HepG2 (cell line): ENCODE results near the gene DPP7. TPM values are rescaled to one million over a fixed set of nuclear protein-coding genes. Genes with fewer than 3 reads are reported as not detected.
A peak's percentile ranks its signal among the peaks of the same experiment; 100 is the strongest.

Experiments
- BATF2 ChIP-seq: sonication (generic); formaldehyde crosslinking; IDR thresholded peaks from 2 replicates; pipeline ENCODE4 v1.8.0; 2022; ENCODE audit warnings: mild to moderate bottlenecking, missing genetic modification reagents, moderate library complexity
- DMTF1 ChIP-seq: sonication (generic); formaldehyde crosslinking; IDR thresholded peaks from 2 replicates; pipeline ENCODE4 v1.4.0; 2020; ENCODE audit warnings: mild to moderate bottlenecking, missing genetic modification reagents
- ETS1 ChIP-seq: sonication (generic); formaldehyde crosslinking; IDR thresholded peaks from 2 replicates; pipeline ENCODE4 v1.4.0; 2020; ENCODE audit warnings: missing genetic modification reagents
- FOXA3 ChIP-seq: IDR thresholded peaks from 2 replicates; pipeline ENCODE4 v1.6.1; 2016; ENCODE audit warnings: missing genetic modification reagents, missing compliant biosample characterization
- FOXK1 ChIP-seq: sonication (generic); formaldehyde crosslinking; IDR thresholded peaks from 2 replicates; pipeline ENCODE4 v1.4.0; 2020; ENCODE audit warnings: low read depth, missing genetic modification reagents, borderline replicate concordance
- FUBP1 ChIP-seq: sonication (generic); formaldehyde crosslinking; IDR thresholded peaks from 2 replicates; pipeline ENCODE4 v1.5.1; 2020; ENCODE audit warnings: missing genetic modification reagents, mild to moderate bottlenecking, borderline replicate concordance
- GFI1 ChIP-seq: sonication (generic); formaldehyde crosslinking; IDR thresholded peaks from 2 replicates; pipeline ENCODE4 v1.5.0; 2020; ENCODE audit warnings: missing genetic modification reagents, mild to moderate bottlenecking, borderline replicate concordance
- HIVEP1 ChIP-seq: sonication (generic); formaldehyde crosslinking; IDR thresholded peaks from 2 replicates; pipeline ENCODE4 v1.4.0; 2020; ENCODE audit warnings: mild to moderate bottlenecking, missing genetic modification reagents
- NCOA5 ChIP-seq: sonication (generic); formaldehyde crosslinking; IDR thresholded peaks from 2 replicates; pipeline ENCODE4 v1.4.0; 2020; ENCODE audit warnings: missing genetic modification reagents
- NFYC ChIP-seq: IDR thresholded peaks from 2 replicates; pipeline ENCODE4 v1.6.1; 2016; ENCODE audit warnings: missing genetic modification reagents, missing compliant biosample characterization
- NRL ChIP-seq: sonication (generic); formaldehyde crosslinking; IDR thresholded peaks from 2 replicates; pipeline ENCODE4 v1.5.0; 2020; ENCODE audit warnings: missing genetic modification reagents, mild to moderate bottlenecking, moderate library complexity, borderline replicate concordance
- PAXIP1 ChIP-seq: sonication (generic); formaldehyde crosslinking; conservative IDR thresholded peaks from 2 replicates; pipeline ENCODE4 v1.4.0; 2020; ENCODE audit warnings: mild to moderate bottlenecking, missing genetic modification reagents, moderate library complexity
- TAF15 ChIP-seq: fragments of 200-400 bp; formaldehyde crosslinking; IDR thresholded peaks from one replicate; pipeline ENCODE4 v1.6.1; 2018; ENCODE audit warnings: mild to moderate bottlenecking, low read depth, low read length; ENCODE audit not compliant: poor library complexity, severe bottlenecking
- TBL1XR1 ChIP-seq: fragments of 150-350 bp; IDR thresholded peaks from 2 replicates; pipeline ENCODE4 v1.6.1; 2014; ENCODE audit warnings: borderline replicate concordance, low read length; ENCODE audit not compliant: partially characterized antibody
- ZKSCAN8 ChIP-seq: IDR thresholded peaks from 2 replicates; pipeline ENCODE4 v1.6.1; 2016; ENCODE audit warnings: borderline replicate concordance, missing genetic modification reagents, missing compliant biosample characterization
- ZNF350 ChIP-seq: sonication (generic); formaldehyde crosslinking; IDR thresholded peaks from 2 replicates; pipeline ENCODE4 v1.4.0; 2020; ENCODE audit warnings: mild to moderate bottlenecking, low read depth, missing genetic modification reagents, borderline replicate concordance
- ZNF605 ChIP-seq: sonication (generic); formaldehyde crosslinking; IDR thresholded peaks from 2 replicates; pipeline ENCODE4 v1.8.0; 2022; ENCODE audit warnings: mild to moderate bottlenecking, missing genetic modification reagents
- ZNF775 ChIP-seq: sonication (generic); formaldehyde crosslinking; IDR thresholded peaks from 2 replicates; pipeline ENCODE4 v1.4.0; 2020; ENCODE audit warnings: missing genetic modification reagents, mild to moderate bottlenecking, moderate library complexity, borderline replicate concordance
- polyA plus RNA-seq, 8 experiments: library from polyadenylated mRNA; depleted of rRNA in 3 of 8; stranded (reverse) in 7 of 8; unstranded in 1 of 8; fragments of >200 nt; fragmentation: Illumina TruSeq in 4 of 8; extraction: Trizol in 4 of 8; gene quantifications; 2 replicates each; pipeline versions ENCODE4 v1.2.1 to v1.2.3, GENCODE V29; 2011 to 2016; ENCODE audit warnings: low read depth in 4 of 8, missing spikeins in 1 of 8, mixed read lengths in 1 of 8; ENCODE audit not compliant: insufficient read depth in 1 of 8
- total RNA-seq, 5 experiments: library from RNA; depleted of rRNA; stranded (reverse); fragments of >200 nt; fragmentation: Illumina TruSeq; extraction: Trizol; gene quantifications; 2 replicates each; pipeline ENCODE4 v1.2.3, GENCODE V29; 2016; ENCODE audit warnings: low read depth in 1 of 5

Gene DPP7
- total and polyA plus RNA-seq, 2 of the 13 experiments (the other 11 are each of a cell fraction or from before 2014, with no cell fraction given), result 1.2 to 4.5 TPM

GRCh38 chr9:137129456-137130175, 15.1 kb upstream of the DPP7 start (continued):
- TF ChIP-seq NRL (CRISPR knock-in tag), result peak; percentile 63; the same call in 1 of the 2 replicates
- TF ChIP-seq DMTF1 (CRISPR knock-in tag), result no peak
- TF ChIP-seq ETS1 (CRISPR knock-in tag), result no peak
- TF ChIP-seq ZNF350 (CRISPR knock-in tag), result no peak
- 0 out of 2 replicates have a peak, but pooled peaks have one; percentile 34 for TF ChIP-seq FOXK1 (CRISPR knock-in tag)
- peak; percentile 40; the same call in 1 of the 2 replicates for TF ChIP-seq FOXA3 (CRISPR knock-in tag)
- 0 out of 2 replicates have a peak, but pooled peaks have one; percentile 60 for TF ChIP-seq ZNF605 (CRISPR knock-in tag)
- TF ChIP-seq GFI1 (CRISPR knock-in tag), result no peak; the same call in 1 of the 2 replicates
- 0 out of 2 replicates have a peak, but pooled peaks have one; percentile 72 for TF ChIP-seq BATF2 (CRISPR knock-in tag)
- no peak for TF ChIP-seq TAF15
- TF ChIP-seq NFYC, result peak; percentile 43
- no peak for TF ChIP-seq ZNF775 (CRISPR knock-in tag)
- TF ChIP-seq ZKSCAN8, result peak; percentile 20; the same call in 1 of the 2 replicates
- no peak for TF ChIP-seq TBL1XR1
- TF ChIP-seq HIVEP1 (CRISPR knock-in tag), result no peak; the same call in 1 of the 2 replicates
- TF ChIP-seq PAXIP1 (CRISPR knock-in tag), result peak; percentile 42; the same call in 1 of the 2 replicates
- TF ChIP-seq NCOA5 (CRISPR knock-in tag), result no peak
- no peak for TF ChIP-seq FUBP1
